ENCODE results near the gene DNAJB6.

DNAJB6 gene

DNA sequence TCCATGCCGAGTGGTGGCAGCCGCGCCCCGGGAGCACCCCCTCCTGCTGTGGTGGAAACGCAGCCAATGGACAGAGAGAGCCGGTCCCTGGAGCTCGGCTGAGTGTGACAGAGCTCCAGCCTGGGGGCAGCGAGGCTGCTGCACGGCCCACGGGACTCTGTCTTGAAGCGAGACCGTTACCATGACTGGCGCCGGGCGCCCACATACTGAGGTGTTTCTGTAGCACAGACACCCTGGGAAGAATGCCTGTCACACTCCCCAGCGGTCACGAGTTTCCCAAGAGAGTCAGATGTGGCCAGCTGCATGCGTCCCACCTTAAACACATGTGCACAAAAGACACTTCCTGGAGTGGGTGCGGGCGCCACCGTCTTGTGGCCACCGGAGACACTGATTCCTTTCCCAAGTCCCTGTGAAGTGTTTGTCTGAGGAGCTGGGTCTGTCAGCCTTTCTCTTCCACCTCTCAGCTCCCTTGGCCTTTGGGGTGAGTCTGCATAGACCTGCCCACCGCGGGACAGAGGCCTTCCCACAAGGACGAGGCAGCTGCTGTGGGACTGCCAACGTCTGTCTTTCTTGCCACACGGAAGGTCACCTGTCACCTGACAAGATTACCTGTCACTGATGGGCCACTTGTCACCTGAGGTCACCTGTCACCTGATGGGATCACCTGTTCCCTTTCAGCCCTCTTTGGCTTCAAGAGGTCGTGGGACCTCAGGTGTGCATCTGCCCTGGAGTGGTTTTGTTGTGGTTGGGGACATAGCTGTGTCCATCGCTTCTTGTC is 94.6 kb downstream of the DNAJB6 start:
- no peak for DNase-seq

- DNase-seq = no peak
These were observed 95.2 kb downstream of the DNAJB6 start for GRCh38 chr7:157431951-157432540.

- peak; percentile 44 for DNase-seq
These were observed 95.7 kb downstream of the DNAJB6 start for GRCh38 chr7:157432541-157432956.

GRCh38 chr7:157432957-157433576 is 96.3 kb downstream of the DNAJB6 start:
- DNase-seq = peak; percentile 44

- no peak for DNase-seq
These were observed 96.8 kb downstream of the DNAJB6 start for GRCh38 chr7:157433628-157434027.

DNA sequence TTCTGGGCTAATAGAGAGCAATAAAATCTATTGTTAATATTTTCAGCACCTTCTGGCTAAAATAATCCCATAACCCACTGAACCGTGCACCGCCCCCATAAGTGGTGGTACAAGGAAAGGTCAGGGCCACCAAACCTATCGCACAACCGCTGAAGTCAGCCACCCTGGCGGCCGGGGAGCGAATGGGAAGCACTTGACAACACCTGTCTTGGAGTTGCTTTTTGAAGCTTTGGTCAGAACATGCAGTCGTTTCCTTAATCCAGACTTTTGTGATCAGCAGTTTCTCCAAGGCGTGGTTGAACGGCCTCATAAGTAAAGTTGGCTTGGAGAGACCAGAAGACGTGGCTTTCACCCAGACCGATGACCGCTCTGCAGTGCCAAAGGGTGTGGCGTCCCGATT is 97.4 kb downstream of the DNAJB6 start:
- DNase-seq = no peak

GRCh38 chr7:157434701-157435100 is 97.9 kb downstream of the DNAJB6 start:
- no peak for DNase-seq

- DNase-seq = no peak
These were observed 99.3 kb downstream of the DNAJB6 start for GRCh38 chr7:157436076-157436475.

GRCh38 chr7:157436763-157437480 is 100.1 kb downstream of the DNAJB6 start:
- no peak for DNase-seq

GRCh38 chr7:157437519-157438061 is 100.8 kb downstream of the DNAJB6 start:
- DNase-seq = no peak

DNA sequence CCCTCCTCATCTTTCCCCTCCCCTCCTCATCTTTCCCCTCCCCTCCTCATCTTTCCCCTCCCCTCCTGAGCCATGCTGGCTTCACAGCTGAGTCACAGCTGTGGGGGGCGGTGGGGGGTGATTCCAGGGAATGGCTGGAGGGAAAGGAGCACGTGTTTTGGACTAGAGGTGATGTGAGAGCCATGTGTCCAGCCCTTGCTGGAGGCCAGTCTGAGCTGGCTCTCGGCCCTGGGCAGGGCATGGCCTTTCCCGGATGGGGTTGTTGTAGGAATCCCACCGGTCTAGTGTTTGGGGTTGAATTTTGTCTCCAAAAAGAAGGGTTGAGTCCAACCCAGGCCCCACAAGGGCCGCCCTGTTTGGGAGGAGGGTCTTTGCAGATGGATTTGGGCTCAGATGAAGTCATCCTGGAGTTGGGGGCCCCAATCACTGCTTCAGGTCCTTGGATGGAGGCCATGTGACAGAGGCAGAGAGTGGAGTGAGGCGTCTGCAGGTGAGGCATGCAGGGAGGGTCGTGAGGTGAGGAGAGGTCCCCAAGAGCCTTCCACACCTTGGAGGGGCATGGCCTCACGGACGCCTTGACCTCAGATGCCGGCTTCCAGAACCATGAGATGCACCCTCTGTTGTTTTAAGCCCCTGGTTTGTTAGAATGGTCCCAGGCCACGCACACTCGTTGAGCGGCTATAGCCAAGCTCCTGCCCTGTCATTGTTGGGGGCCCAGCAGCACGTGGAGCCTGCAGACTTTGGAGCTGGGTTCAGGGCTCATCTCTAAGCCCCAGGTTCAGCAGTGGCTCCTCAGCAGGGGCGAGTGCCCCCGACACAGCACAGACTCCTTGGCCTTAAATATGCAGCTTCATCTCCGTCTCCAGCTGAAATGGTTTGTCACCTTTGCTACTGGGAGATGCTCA is 101.6 kb downstream of the DNAJB6 start:
- DNase-seq = no peak

DNA sequence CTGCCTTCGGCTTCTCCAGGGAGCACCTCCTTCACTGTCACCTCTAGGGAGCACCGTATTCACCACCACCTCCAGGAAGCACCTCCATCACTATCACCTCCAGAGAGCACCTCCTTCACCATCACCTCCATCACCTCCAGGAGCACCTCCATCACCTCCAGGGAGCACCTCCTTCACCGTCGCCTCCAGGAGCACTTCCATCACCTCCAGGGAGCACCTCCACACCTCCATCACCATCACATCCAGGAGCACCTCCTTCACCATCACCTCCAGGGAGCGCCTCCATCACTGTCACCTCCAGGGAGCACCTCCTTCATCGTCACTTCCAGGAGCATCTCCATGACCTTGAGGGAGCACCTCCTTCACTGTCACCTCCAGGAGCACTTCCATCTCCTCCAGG is 102.3 kb downstream of the DNAJB6 start:
- DNase-seq = no peak

- DNase-seq = no peak
These were observed 103.0 kb downstream of the DNAJB6 start for GRCh38 chr7:157439761-157440160.

DNA sequence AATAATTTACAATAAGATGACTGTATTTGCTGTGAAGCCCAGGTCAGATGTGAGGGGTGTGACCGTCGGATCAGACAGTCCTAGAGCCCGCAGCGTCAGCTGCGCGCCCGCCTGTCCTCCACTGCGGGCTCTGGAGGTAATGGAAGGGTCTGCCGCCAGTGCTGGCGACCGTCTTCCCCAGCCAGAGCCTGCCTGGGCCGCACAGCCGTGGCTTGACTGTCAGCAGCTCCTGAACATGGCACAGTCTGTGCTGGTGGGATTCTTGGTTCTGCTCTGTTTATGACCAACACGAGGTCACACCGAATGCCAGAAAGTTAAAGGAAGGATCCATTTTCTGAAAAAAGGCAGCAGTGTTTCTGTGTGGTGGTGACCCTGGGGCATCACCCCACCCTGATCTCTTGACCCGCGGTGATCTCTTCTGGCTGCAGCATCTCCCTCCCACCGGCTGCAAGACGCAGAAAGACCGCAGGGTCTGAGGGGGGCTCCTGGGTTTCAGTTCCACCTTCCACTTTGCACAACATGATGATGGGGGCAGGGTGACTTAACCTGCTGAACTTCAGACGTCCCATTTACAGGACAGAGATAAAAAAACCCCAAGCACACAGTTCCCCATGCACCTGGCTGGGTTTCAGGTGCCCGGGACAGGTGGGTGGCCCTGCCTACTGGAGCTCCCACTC is 103.7 kb downstream of the DNAJB6 start:
- no peak for DNase-seq

GRCh38 chr7:157441023-157441399 is 104.2 kb downstream of the DNAJB6 start:
- DNase-seq = no peak

GRCh38 chr7:157442456-157442855 is 105.7 kb downstream of the DNAJB6 start:
- no peak for DNase-seq

- DNase-seq = no peak
These were observed 106.4 kb downstream of the DNAJB6 start for GRCh38 chr7:157442993-157443831.

DNA sequence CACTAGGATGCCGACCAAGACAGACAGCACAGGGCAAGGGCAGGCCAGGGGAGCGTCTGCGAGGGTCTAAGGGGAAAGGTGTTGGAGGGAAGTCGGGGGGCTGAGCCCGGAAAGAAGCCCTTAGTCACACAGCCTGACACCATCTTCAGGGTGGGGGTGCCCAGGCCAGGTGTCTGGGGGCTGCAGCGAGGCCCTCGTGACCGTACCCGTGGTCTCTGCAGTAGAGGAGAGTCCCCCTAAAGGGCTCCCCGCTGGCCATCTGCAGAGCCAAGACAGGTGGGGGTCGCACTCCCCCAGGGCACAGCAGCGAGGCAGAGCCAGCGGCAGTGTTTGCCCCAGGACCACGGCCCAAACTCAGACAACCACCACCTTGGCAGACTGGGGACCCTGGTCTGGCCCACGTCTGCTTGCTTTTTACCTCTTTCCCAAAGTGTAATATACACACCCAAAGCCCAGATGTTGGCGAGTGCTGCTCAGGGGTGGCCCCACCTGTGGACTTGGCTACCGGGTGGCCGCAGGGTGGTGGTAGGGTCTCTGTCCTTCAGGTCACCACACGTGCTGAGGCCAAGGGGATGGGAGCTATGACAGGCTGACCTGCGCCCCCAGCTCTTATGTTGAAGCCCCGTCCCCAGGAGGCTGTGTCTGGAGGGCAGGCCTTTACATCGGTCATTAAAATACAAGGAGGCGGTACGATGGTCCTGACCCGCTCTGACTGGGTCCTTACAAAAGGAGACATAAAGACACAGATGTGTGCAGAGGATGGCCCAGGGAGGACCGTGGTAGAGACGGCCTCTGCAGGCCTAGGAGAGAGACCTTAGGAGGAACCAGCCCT is 107.4 kb downstream of the DNAJB6 start:
- no peak for DNase-seq

DNA sequence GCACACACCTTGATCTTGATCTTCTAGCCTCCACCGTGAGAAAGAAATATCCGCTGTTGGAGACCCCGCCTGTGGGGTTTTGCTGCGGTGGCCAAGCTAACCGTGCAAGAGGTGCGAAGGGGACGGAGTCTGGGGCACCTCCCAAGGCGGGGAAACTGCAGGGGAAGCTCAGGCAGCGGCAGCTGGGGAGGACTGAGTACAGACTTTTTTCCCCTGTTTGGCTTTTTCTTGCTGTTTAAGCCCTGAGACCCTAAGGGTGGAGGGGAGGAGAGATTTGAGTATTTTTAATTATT is 108.0 kb downstream of the DNAJB6 start:
- no peak for DNase-seq
